ENCODE data around the gene MID1IP1.

MID1IP1 gene

GRCh38 chrX:38816155-38816554, 14.9 kb downstream of the MID1IP1 start:
- DNase-seq (ENCODE audit: low spot score): no peak

- DNase-seq (ENCODE audit: low spot score): no peak
Measured at GRCh38 chrX:38817004-38817703, 15.9 kb downstream of the MID1IP1 start.

- no peak for DNase-seq (ENCODE audit: low spot score)
Measured at GRCh38 chrX:38819163-38819562, 17.9 kb downstream of the MID1IP1 start.

- no peak for DNase-seq (ENCODE audit: low spot score)
Measured at GRCh38 chrX:38819709-38820108, 18.4 kb downstream of the MID1IP1 start.

GRCh38 chrX:38820751-38821150, 19.5 kb downstream of the MID1IP1 start:
- no peak for DNase-seq (ENCODE audit: low spot score)

GRCh38 chrX:38824176-38824575, 22.9 kb downstream of the MID1IP1 start:
- DNase-seq (ENCODE audit: low spot score): no peak

GRCh38 chrX:38831949-38832348, 30.7 kb downstream of the MID1IP1 start:
- DNase-seq (ENCODE audit: low spot score): no peak

GRCh38 chrX:38837389-38837788, 36.1 kb downstream of the MID1IP1 start:
- no peak for DNase-seq (ENCODE audit: low spot score)

GRCh38 chrX:38839277-38839676, 38.0 kb downstream of the MID1IP1 start:
- DNase-seq (ENCODE audit: low spot score): no peak

GRCh38 chrX:38839944-38840343, 38.7 kb downstream of the MID1IP1 start:
- no peak for DNase-seq (ENCODE audit: low spot score)

- DNase-seq (ENCODE audit: low spot score): no peak
Measured at GRCh38 chrX:38841750-38842149, 40.5 kb downstream of the MID1IP1 start.

GRCh38 chrX:38845426-38845825, 44.2 kb downstream of the MID1IP1 start:
- no peak for DNase-seq (ENCODE audit: low spot score)

- DNase-seq (ENCODE audit: low spot score): no peak
Measured at GRCh38 chrX:38847206-38847902, 46.1 kb downstream of the MID1IP1 start.

GRCh38 chrX:38847903-38848230, 46.6 kb downstream of the MID1IP1 start:
- no peak for DNase-seq (ENCODE audit: low spot score)

GRCh38 chrX:38848671-38849455, 47.6 kb downstream of the MID1IP1 start:
- no peak for DNase-seq (ENCODE audit: low spot score)

GRCh38 chrX:38850807-38851544, 49.7 kb downstream of the MID1IP1 start:
- no peak for DNase-seq (ENCODE audit: low spot score)

- no peak for DNase-seq (ENCODE audit: low spot score)
Measured at GRCh38 chrX:38854305-38854704, 53.0 kb downstream of the MID1IP1 start.
